A673 (cell line): ENCODE data around the gene CTXND1.

Experiments used
- EZH2 ChIP-seq: fragments of 200-600 bp; sonication (generic); IDR thresholded peaks from 2 replicates; pipeline ENCODE4 v1.6.1; 2017; ENCODE audit warnings: borderline replicate concordance, low read depth, mild to moderate bottlenecking, mixed read lengths, antibody characterized with exemption, low read length; ENCODE audit not compliant: poor library complexity, severe bottlenecking
- TF ChIP-seq, protein P1 (sequence below): fragments of 300-800, 200-600 bp; sonication (generic); conservative IDR thresholded peaks from 2 replicates; pipeline ENCODE4 v1.5.1; 2017; ENCODE audit warnings: low read depth, mild to moderate bottlenecking, antibody characterized with exemption, low read length, moderate library complexity, mixed read lengths

DNA sequence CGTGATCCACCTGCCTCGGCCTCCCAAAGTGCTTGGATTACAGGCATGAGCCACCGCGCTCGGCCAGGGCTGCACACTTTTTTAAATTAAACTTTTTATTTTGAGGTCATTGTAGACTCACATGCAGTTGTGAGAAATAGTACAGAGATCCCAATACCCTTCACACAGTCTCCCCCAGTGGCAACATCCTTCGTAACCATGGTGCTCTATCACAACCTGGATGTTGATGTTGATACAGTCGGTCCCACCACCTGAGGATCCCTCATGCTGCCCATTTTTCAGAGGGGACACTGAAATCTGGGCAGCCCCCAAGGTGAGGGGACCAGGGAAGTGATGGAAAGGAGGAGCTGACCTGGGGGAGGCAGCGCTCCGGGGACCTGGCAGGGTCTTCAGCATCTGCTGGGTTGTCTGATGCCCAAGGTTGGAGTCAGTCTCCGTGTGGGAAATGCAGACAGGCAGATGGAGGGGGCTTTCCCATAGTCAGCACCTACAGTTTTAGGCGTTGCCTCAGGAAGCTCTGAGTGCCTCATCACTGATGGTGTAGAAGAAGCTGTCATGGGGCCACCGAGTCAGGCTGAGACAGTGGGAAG lies 82.2 kb downstream of the CTXND1 start:
- TF ChIP-seq, protein P1, sequence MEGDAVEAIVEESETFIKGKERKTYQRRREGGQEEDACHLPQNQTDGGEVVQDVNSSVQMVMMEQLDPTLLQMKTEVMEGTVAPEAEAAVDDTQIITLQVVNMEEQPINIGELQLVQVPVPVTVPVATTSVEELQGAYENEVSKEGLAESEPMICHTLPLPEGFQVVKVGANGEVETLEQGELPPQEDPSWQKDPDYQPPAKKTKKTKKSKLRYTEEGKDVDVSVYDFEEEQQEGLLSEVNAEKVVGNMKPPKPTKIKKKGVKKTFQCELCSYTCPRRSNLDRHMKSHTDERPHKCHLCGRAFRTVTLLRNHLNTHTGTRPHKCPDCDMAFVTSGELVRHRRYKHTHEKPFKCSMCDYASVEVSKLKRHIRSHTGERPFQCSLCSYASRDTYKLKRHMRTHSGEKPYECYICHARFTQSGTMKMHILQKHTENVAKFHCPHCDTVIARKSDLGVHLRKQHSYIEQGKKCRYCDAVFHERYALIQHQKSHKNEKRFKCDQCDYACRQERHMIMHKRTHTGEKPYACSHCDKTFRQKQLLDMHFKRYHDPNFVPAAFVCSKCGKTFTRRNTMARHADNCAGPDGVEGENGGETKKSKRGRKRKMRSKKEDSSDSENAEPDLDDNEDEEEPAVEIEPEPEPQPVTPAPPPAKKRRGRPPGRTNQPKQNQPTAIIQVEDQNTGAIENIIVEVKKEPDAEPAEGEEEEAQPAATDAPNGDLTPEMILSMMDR: no peak
- TF ChIP-seq EZH2: no peak
